KMS-11 (cell line): ENCODE measurements around the gene IFNL4.

Experiments
- H2AFZ ChIP-seq: fragments of 200-600 bp; sonication (generic); 2 replicates; pipeline ENCODE4 v1.6.1; 2016; ENCODE audit warnings: antibody characterized with exemption, mixed run types, low read depth
- H3K27ac ChIP-seq: fragments of 200-600 bp; sonication (generic); 2 replicates; pipeline ENCODE4 v1.6.1; 2016; ENCODE audit warnings: mild to moderate bottlenecking, mixed run types
- H3K27me3 ChIP-seq: fragments of 200-600 bp; sonication (generic); 2 replicates; pipeline ENCODE4 v1.6.1; 2017; ENCODE audit warnings: mild to moderate bottlenecking, low read depth, mixed run types, moderate library complexity; ENCODE audit not compliant: insufficient read depth
- H3K36me3 ChIP-seq: fragments of 200-600 bp; sonication (generic); 2 replicates; pipeline ENCODE4 v1.6.1; 2017; ENCODE audit warnings: mild to moderate bottlenecking, mixed run types; ENCODE audit not compliant: insufficient read depth
- H3K4me1 ChIP-seq: fragments of 200-600 bp; sonication (generic); 2 replicates; pipeline ENCODE4 v1.6.1; 2016; ENCODE audit warnings: mild to moderate bottlenecking, low read depth, mixed run types; ENCODE audit not compliant: poor library complexity, severe bottlenecking
- H3K4me2 ChIP-seq: fragments of 200-600 bp; sonication (generic); 2 replicates; pipeline ENCODE4 v1.7.0; 2016; ENCODE audit warnings: mild to moderate bottlenecking, mixed run types
- H3K4me3 ChIP-seq: fragments of 200-600 bp; sonication (generic); IDR thresholded peaks from 2 replicates; pipeline ENCODE4 v1.6.1; 2017; ENCODE audit warnings: low read depth, low read length, mixed read lengths; ENCODE audit not compliant: insufficient read depth
- H3K79me2 ChIP-seq: fragments of 200-600 bp; sonication (generic); 2 replicates; pipeline ENCODE4 v1.6.1; 2016; ENCODE audit warnings: low read depth, mixed run types; ENCODE audit not compliant: insufficient read depth
- H3K9ac ChIP-seq: fragments of 200-600 bp; sonication (generic); 2 replicates; pipeline ENCODE4 v1.6.1; 2016; ENCODE audit warnings: mild to moderate bottlenecking, mixed run types
- H4K20me1 ChIP-seq: fragments of 200-600 bp; sonication (generic); 2 replicates; pipeline ENCODE4 v1.6.1; 2016; ENCODE audit warnings: mild to moderate bottlenecking, mixed run types; ENCODE audit not compliant: insufficient read depth
- CTCF ChIP-seq: fragments of 200-600 bp; sonication (generic); conservative IDR thresholded peaks from 2 replicates; pipeline ENCODE4 v1.6.1; 2017; ENCODE audit warnings: low read depth, mild to moderate bottlenecking, antibody characterized with exemption, low read length, moderate library complexity, mixed read lengths

IFNL4 gene

GRCh38 chr19:39293394-39293793 is 44.7 kb upstream of the IFNL4 start:
- Histone ChIP-seq H3K27me3 (no peaks in the 10 kb centered on the region), H4K20me1 (no peaks in the 10 kb centered on the region), H3K79me2 (no peaks in the 10 kb centered on the region), H3K9ac (no peak overlapping the region), H2AFZ (no peak overlapping the region), H3K4me1 (peaks cover 18% of the 10 kb centered on the region), H3K4me3 (no peak overlapping the region), H3K27ac (no peak overlapping the region), H3K36me3 (no peaks in the 10 kb centered on the region), H3K4me2 (no peak overlapping the region)
- no peak for TF ChIP-seq CTCF

- H3K9ac ChIP-seq, result no peak overlapping the region
- H3K79me2 ChIP-seq, result no peaks in the 10 kb centered on the region
- no peak overlapping the region for H3K4me3 ChIP-seq
- no peak overlapping the region for H3K27ac ChIP-seq
- no peaks in the 10 kb centered on the region for H4K20me1 ChIP-seq
- TF ChIP-seq CTCF, result no peak
- no peak overlapping the region for H3K4me2 ChIP-seq
- no peak overlapping the region for H2AFZ ChIP-seq
- H3K27me3 ChIP-seq, result no peaks in the 10 kb centered on the region
- no peaks in the 10 kb centered on the region for H3K36me3 ChIP-seq
- no peaks in the 10 kb centered on the region for H3K4me1 ChIP-seq
These were observed 35.4 kb upstream of the IFNL4 start for GRCh38 chr19:39284032-39284431.

GRCh38 chr19:39282021-39282420 is 33.4 kb upstream of the IFNL4 start:
- no peak for TF ChIP-seq CTCF
- H3K4me2 ChIP-seq, result no peak overlapping the region
- H3K4me1 ChIP-seq, result no peaks in the 10 kb centered on the region
- H3K27ac ChIP-seq, result no peak overlapping the region
- no peak overlapping the region for H3K4me3 ChIP-seq
- no peaks in the 10 kb centered on the region for H4K20me1 ChIP-seq
- H3K27me3 ChIP-seq, result no peaks in the 10 kb centered on the region
- H3K36me3 ChIP-seq, result no peaks in the 10 kb centered on the region
- H3K79me2 ChIP-seq, result no peaks in the 10 kb centered on the region
- no peak overlapping the region for H2AFZ ChIP-seq
- H3K9ac ChIP-seq, result no peak overlapping the region

- Histone ChIP-seq H4K20me1 (no peaks in the 10 kb centered on the region), H3K9ac (no peak overlapping the region), H3K79me2 (no peaks in the 10 kb centered on the region), H3K4me1 (no peaks in the 10 kb centered on the region), H3K4me3 (no peak overlapping the region), H3K36me3 (no peaks in the 10 kb centered on the region), H3K27me3 (no peaks in the 10 kb centered on the region), H3K4me2 (no peak overlapping the region), H2AFZ (no peak overlapping the region), H3K27ac (no peak overlapping the region)
- no peak for TF ChIP-seq CTCF
These were observed 28.9 kb upstream of the IFNL4 start for GRCh38 chr19:39277598-39277997.

- H3K79me2 ChIP-seq, result no peaks in the 10 kb centered on the region
- no peak overlapping the region for H3K4me3 ChIP-seq
- H3K4me1 ChIP-seq, result no peaks in the 10 kb centered on the region
- no peak overlapping the region for H2AFZ ChIP-seq
- H3K9ac ChIP-seq, result no peak overlapping the region
- H3K36me3 ChIP-seq, result no peaks in the 10 kb centered on the region
- no peak overlapping the region for H3K4me2 ChIP-seq
- H4K20me1 ChIP-seq, result no peaks in the 10 kb centered on the region
- no peak for TF ChIP-seq CTCF
- no peaks in the 10 kb centered on the region for H3K27me3 ChIP-seq
- H3K27ac ChIP-seq, result no peak overlapping the region
These were observed 28.1 kb upstream of the IFNL4 start for GRCh38 chr19:39276740-39277139.
